NCI-H446 treated with DMSO at 0.1 percent for 48 hours (cell line): ENCODE measurements around the gene ACER3.

Source experiments
- DNase-seq: peaks from one replicate; lab custom pipeline; 2025; lab: John Stamatoyannopoulos, UW

ACER3 gene

GRCh38 chr11:77075425-77075905 lies 214.7 kb downstream of the ACER3 start:
- no peak for DNase-seq
